A172 (cell line): ENCODE measurements around the gene HIBADH. TPM values are rescaled to one million over a fixed set of nuclear protein-coding genes. Genes with fewer than 3 reads are reported as not detected.
"Not testable (repeated sequence)": the region's sequence is repeated elsewhere in the genome, so short reads cannot be mapped to it uniquely, and the experiment has no call there.

Experiments
- DNase-seq: peaks from one replicate; pipeline ENCODE4 v3.0.0-alpha.2; 2015; ENCODE audit warnings: low spot score
- total RNA-seq: library from RNA; depleted of rRNA; stranded (reverse); fragments of >200 nt; shearing (Covaris generic); gene quantifications from 2 replicates; pipeline ENCODE4 v1.2.3, GENCODE V29; 2014

Gene HIBADH
- total RNA-seq, 1 experiment from 2014 or later: 123 TPM

GRCh38 chr7:27680610-27681009, 17.9 kb upstream of the HIBADH start:
- DNase-seq: no peak

DNA sequence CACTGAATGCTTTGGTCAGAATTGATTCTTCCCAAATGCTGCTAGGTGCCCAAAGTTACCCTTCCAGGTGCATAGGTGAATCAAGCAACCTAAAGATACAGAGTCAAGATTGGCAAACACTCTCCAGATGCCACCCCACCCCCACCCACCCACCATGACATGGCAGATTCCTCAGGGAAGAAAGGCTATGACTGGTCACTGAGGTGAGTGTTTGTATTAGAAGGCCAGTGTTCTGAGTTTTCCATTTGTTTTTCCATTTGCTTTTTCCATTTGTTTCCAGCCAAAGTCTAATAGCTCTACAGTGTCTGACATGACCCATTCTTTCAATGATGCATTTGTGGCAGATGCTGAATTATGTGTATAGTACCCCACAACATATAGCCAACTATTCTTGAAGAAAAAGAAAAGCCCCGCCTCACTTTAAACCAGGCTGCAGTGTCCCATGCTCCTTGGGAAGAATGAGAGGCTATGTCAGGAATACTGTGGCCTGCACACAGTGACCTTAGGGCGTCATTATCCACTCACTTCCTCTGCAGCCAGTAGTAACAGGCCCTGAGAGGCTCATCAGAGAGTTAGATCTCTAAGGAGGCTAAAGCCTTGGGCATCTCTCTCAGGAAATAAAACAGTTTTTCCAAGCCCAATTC, 16.1 kb upstream of the HIBADH start:
- peak; percentile 66 for DNase-seq

DNA sequence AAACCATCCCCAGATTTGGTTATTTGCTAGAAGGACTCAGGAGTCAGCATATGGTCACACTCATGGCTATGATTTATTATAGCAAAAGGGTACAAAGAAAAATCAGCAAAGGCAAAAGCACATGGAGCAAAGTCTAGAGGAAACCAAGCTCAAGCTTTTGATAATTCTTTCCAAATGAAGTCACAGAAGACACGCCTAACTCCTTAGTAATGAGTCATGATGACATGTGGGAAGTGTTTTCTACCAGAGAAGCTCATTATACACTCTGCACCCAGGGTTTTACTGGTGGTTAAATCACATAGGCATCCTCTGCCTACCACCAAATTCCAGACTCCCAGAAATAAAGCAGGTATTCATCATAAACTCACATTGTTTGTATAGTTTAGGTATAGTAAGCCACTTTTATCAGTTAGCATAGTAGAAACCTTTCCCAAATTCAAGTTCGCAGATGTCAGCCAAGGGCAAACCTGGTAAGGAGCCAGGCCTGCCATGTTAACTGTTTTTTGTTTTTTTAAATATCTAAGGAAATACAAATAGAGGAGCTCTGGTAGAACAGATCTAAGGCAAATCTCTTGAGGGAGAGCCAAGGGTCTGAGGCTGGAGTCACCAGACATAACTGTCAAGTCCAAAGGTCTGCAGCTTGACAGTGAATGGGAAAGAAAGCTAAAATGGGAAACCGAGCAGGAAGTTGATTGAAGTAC, 15.4 kb upstream of the HIBADH start:
- DNase-seq: peak; percentile 100

- DNase-seq: not testable (repeated sequence)
Observed at GRCh38 chr7:27674126-27674525, 11.4 kb upstream of the HIBADH start.

DNA sequence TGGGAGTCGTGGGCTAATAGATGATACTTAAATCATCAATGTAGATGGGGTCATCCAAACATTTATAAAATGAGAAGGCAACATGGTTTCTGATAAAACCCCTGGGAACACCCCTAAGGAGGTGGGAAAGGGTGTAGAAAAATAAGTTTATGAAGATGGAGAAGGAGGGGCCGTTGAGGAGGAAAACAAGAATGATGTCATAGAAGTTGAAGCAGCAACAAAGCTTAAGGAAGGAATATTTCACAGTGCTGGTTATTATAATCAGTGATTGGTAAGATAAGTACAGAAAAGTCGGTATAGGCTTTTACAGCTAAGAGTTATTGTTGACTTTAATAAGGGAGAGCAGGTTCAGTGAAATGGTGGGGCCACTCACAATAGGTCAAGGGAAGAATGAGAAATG, 9.0 kb upstream of the HIBADH start:
- no peak for DNase-seq

DNA sequence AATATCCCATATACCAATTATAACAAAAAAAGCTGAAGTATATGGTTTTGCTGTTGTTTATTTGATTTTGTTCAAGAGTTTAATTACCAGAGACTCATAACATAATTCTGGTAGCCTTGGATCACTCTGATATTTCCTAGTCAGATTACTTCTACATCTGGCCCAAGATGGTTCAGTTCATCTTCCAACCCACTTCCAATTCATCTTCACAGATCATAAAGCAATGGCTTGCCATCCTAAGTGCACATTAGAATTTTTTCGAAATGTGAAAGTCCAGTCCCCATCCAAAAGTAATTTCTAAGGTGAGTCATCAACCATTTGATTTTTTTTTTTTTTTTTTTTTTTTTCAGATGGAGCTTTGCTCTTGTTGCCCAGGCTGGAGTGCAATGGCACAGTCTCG, 8.0 kb upstream of the HIBADH start:
- DNase-seq: no peak

DNA sequence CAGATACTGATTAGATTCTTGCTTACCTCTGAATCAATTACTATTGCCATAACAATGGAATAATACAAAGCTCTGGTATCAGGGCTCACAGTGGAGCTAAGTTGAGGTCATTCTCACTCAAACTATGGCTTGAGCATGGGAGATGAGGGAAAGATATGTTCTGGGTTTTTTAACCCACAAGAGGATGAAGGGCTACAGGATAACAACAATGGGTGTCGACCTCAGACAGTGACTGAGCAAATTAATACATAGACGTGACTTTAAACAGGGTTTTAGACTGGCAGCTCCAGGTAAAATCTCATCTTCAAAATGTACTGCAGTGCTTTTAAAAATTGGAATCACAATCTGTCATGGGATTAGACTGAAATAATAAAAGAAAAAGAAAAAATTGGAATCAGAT, 7.5 kb upstream of the HIBADH start:
- no peak for DNase-seq

DNA sequence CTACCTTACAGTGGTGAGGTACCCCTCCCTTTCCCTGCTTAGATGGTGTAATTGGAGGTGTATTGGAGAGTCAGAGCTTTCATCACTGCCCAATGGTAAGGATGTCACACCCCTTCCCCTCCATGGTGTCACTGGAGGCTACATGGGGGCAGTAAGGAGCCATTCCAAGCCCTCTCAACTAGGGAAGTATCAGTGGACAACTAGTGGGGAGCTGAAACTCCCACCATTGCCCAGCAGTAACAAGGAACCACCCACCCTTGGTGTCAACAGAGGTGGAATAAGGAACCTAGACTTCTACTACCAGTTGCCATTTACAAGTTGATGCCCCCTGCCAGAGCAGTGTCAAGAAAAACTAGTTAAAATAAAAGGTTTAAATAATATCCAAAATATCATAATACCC, 2.8 kb upstream of the HIBADH start:
- DNase-seq: no peak

DNA sequence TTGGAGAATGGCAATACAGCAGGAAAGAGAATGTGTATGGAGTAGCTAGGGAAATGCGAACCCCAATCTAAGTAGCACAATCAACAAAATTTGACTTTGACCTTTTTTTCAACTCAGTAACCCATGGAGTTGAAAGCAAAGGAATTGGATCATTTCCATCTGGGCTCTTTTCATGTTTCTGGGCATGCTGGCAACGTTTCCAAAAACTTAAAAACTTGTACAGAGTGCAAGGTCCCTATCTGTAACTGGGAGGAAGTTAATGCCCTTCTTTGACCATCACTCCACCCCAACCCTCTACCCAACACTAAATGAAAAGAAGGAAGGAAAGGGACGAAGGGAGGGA, 1.3 kb upstream of the HIBADH start:
- no peak for DNase-seq

DNA sequence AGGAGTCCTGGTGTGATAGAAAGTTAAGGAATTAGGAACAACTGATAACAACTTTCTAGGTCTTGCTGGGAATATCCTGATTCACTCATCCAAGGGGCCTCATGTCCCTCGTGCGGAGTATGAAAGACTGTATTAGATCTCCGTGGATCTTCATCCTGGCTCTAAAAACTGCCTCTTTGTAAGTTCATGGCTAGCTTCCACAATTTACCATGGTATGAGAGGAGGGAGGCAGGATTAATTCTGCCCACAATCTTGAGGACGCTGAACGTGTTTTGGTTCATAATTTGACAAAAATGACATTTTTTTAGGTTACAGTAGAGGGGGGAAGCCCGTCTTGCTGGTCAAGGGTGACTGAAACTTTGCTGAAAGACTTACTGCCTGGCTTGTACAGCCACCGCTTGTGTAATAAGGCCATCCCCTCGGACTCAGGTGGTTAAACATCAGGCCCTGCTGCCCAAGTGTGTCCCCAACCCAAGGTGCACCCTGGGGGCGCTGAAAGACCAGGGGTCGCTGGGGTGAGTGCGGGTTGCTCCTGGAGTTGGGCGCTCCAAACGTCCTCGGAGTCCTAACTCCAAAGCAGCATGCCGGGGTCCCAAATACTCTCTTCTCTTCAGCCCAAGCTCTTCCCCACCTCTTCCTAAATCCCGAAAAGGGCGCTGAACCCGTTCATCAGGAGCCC, 733 bp downstream of the HIBADH start:
- peak; percentile 50 for DNase-seq

DNA sequence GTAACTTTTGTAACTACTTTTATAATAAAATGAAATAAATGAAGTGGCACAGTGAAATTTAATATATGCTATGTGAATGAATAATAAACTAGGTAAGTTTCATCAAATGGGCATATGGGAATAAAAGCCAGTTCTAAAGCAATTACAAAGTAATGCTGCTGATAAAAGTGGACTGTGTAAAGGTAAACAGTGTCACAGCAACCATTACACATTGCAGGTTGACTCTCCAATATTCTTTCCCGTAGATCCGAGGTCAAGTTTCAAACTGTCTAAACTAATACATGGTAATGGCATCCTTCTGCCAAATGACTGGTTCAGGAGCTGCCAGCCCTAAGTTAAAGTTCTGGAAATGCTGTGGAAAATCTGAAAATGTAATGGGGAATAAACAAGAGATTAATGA, 6.0 kb downstream of the HIBADH start:
- DNase-seq: no peak

- no peak for DNase-seq
Observed at GRCh38 chr7:27655184-27655583, 7.5 kb downstream of the HIBADH start.

DNA sequence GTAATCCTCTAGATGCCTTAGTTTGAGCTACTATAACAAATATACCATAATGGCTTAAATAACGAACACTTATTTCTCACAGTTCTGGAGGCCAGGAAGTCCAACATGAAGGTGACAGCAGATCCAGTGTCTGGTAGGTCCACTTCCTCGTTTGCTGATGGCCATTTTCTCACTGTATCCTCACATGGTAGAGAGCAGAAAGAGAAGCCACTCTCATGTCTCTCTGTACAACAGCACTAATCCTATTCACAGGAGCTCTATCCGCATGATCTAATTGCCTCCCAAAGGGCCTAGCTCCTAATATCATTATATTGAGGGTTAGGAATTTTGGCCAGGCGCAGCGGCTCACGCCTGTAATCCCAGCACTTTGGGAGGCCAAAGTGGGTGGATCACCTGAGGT, 10.2 kb downstream of the HIBADH start:
- no peak for DNase-seq

- DNase-seq: no peak
Observed at GRCh38 chr7:27651702-27652101, 11.0 kb downstream of the HIBADH start.

- no peak for DNase-seq
Observed at GRCh38 chr7:27650283-27650682, 12.4 kb downstream of the HIBADH start.

DNA sequence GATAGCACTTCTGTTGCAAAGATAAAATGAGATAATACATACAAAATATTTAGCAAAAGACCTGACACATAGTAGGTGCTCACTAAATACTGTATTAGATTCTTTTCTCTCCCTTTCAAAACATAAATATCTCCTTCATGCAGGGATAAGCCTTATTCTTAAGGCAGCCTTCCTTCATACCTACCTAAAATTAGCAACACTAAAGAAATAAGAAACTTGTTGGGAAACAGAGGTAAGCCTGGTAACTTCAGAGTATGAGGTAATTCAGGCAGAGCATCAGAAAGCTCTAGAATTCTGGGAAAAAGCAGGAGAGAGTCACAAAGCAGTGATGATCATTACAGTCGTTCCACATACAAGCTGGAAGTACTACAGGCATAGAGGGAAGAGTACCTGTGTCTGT, 15.2 kb downstream of the HIBADH start:
- no peak for DNase-seq

DNA sequence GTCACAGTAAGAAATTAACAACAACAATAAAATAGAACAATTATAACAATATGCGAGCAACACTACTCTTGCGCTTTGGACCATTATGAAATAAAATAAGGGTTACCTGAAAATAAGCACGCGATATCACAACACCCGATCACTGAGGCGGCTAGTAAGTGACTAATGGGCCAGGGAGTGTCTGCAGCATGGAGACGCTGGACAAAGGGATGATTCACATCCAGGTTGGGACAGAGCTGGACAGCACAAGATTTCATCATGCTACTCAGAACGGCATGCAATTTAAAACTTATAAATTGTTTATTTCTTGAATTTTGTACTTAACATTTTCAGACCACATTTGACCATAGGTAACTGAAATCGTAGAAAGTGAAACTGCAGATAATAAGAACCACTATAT, 15.6 kb downstream of the HIBADH start:
- DNase-seq: peak; percentile 88

DNA sequence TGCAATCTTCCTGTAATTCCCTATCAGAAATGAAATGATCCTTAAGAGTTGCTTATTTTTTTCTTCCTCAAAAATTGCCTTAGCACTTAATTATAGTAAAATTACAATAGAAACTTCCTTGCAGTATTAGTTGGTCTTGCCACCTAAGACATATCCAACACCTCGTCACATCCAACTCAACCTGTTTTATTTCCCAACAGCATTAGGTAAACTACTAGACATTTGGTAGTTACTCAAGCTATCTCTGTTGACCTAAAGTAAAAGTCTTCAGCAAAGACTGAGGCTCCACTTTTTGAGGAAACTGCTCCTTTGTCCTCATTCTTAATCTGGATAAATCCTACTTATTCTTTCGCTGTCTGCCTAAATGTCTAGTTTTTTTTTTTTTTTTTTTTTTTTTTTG, 20.4 kb downstream of the HIBADH start:
- DNase-seq: no peak

DNA sequence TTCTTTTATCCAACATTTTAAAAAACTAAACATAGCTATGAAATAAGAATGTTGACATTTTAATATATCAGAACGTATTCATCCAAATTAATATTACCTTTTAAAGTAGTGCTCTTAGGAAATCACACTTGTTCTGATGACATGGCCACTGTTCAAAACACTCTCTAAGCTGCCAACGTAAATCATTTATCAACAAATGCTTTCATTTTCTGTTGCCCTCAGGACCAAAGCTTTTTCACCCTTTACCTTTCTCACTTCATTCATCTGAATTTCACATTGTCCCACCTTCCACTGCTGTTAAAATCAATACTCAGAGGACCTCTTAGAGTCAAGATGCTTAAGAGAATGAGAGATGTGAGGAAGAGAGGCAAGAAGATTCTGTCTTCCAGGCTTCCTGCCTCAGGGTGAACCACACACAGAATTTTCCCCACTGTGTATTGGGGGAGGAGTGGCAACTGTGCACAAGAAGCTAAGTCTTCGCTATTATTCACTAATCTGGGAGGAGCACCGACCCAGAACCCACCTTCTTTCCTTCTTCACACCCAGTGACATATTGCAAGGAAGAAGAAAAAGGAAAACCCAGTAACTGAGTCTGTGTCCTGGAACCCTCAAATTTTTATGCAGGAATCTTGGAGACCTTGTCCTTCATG, 21.0 kb downstream of the HIBADH start:
- peak; percentile 48 for DNase-seq

DNA sequence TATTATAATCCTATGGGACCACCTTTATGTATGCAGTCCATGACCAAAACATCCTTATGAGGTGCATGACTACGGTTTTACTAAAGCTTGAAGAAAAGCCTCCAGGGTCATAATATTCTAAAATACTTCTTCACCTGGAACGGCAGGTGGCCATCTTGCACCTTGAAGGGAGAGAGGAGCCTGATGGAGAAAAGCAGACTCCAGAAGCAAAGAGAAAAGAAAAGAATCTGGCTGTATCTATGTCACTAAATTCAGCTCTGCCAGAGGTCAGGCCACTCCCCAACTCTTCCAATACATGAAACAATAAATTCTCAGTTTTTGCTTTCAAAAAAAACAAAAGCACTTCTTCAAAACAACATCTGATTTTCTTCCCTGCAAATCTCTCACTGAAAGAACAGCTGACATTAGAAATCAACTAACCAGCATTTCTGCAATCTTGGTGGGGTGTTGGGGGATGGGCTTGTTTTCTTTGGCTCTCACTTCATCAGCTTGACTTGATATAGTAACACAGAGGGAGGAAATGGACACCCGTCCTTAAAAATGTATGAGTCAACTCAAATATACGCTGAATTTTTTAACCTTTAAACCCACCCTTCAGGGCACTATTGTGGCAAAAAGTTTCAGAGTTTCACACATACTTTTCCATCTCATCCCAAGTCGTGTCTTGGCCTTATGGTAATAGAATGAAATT, 21.7 kb downstream of the HIBADH start:
- peak; percentile 81 for DNase-seq

GRCh38 chr7:27639851-27640250, 22.8 kb downstream of the HIBADH start:
- DNase-seq: no peak

DNA sequence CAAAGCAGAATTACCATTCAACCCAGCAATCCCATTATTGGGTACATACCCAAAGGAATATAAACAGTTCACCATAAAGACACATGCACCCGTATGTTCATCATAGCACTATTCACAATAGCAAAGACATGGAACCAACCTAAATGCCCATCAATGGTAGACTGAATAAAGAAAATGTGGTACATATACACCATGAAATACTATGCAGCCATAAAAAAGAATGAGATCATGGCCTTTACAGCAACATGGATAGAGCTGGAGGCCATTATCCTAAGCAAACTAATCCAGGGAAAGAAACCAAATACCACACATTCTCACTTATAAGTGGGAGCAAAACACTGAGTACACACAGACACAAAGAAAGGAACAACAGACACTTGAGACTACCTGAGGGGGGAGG, 23.6 kb downstream of the HIBADH start:
- not testable (repeated sequence) for DNase-seq
